B cell (primary cell): ENCODE results near the gene AKT3. TPM values are rescaled to one million over a fixed set of nuclear protein-coding genes. Genes with fewer than 3 reads are reported as not detected.

Experiments used
- ATAC-seq: fragments of 200-7000 bp; cut with Tn5 transposase; one replicate; pipeline ENCODE4 v1.10.0; 2021; ENCODE audit warnings: low read depth, mild to moderate bottlenecking, moderate number of reproducible peaks, moderate library complexity
- CTCF ChIA-PET: fragments of 350-600 bp; sonication (Branson Sonifier 250); formaldehyde crosslinking; loops from one replicate; lab custom pipeline; 2021; ENCODE audit warnings: antibody characterized with exemption, inconsistent platforms; lab: Charles Lee
- POLR2A ChIA-PET: fragments of 350-600 bp; sonication (Branson Sonifier 250); formaldehyde crosslinking; loops from one replicate; lab custom pipeline; 2021; ENCODE audit warnings: antibody characterized with exemption; lab: Charles Lee
- DNase-seq: peaks from one replicate; pipeline ENCODE4 v3.0.0; 2013
- H2AFZ ChIP-seq: 2 replicates; pipeline ENCODE4 v1.6.1; 2012; ENCODE audit warnings: mild to moderate bottlenecking, low read depth, low read length; ENCODE audit not compliant: insufficient read depth, poor library complexity, severe bottlenecking
- H3K27ac ChIP-seq, 2 donors: 1 replicate in 1 of 2; 2 replicates in 1 of 2; pipeline ENCODE4 v1.5.1; 2012 to 2013; ENCODE audit warnings: low read length in 2 of 2, mild to moderate bottlenecking in 2 of 2, moderate library complexity in 1 of 2
- H3K27me3 ChIP-seq, 4 experiments: fragments of 200-600 bp in 1 of 4; sonication (generic) in 1 of 4; replicated peaks in 1 of 4; 1 replicate in 2 of 4; 2 replicates in 2 of 4; pipeline versions ENCODE4 v1.6.1 to v1.7.0; 2013 to 2016; ENCODE audit warnings: low read length in 3 of 4, mild to moderate bottlenecking in 2 of 4, mixed read lengths in 1 of 4, moderate library complexity in 1 of 4; ENCODE audit not compliant: insufficient read depth in 4 of 4, control insufficient read depth in 3 of 4; ENCODE audit errors: control extremely low read depth in 1 of 4
- H3K36me3 ChIP-seq, 2 experiments: replicated peaks in 1 of 2; 1 replicate in 1 of 2; 2 replicates in 1 of 2; pipeline versions ENCODE4 v1.6.1 to v1.7.1; 2013; ENCODE audit warnings: low read length in 1 of 2; ENCODE audit not compliant: insufficient read depth in 2 of 2, control insufficient read depth in 1 of 2; ENCODE audit errors: control extremely low read depth in 1 of 2, extremely low read depth in 1 of 2
- H3K4me1 ChIP-seq, 2 donors: fragments of 200-600 bp in 1 of 2; sonication (generic) in 1 of 2; 1 replicate in 1 of 2; 2 replicates in 1 of 2; pipeline versions ENCODE4 v1.5.1 to v1.6.1; 2013 to 2017; ENCODE audit warnings: low read length in 2 of 2; ENCODE audit not compliant: control insufficient read depth in 2 of 2, insufficient read depth in 2 of 2
- H3K4me2 ChIP-seq: replicated peaks from 2 replicates; pipeline ENCODE3; 2012; ENCODE audit warnings: mild to moderate bottlenecking, low read depth, low read length; ENCODE audit not compliant: poor library complexity, severe bottlenecking
- H3K4me3 ChIP-seq, 5 experiments: fragments of 200-600 bp in 1 of 5; sonication (generic) in 1 of 5; 1 replicate in 3 of 5; 2 replicates in 2 of 5; pipeline versions ENCODE4 v1.5.1 to v1.7.0; 2011 to 2016; ENCODE audit warnings: low read length in 4 of 5, mild to moderate bottlenecking in 4 of 5, low read depth in 2 of 5, control low read depth in 1 of 5, moderate library complexity in 1 of 5; ENCODE audit not compliant: insufficient read depth in 1 of 5; ENCODE audit errors: control extremely low read depth in 1 of 5, extremely low read depth in 1 of 5
- H3K79me2 ChIP-seq: fragments of 200-600 bp; sonication (generic); one replicate; pipeline ENCODE4 v1.6.0; 2016; ENCODE audit warnings: low read length; ENCODE audit not compliant: control insufficient read depth, insufficient read depth
- H3K9ac ChIP-seq: fragments of 200-600 bp; sonication (generic); 2 replicates; pipeline ENCODE4 v1.6.1; 2017; ENCODE audit warnings: mild to moderate bottlenecking, low read length, moderate library complexity
- H3K9me3 ChIP-seq, 3 donors: one replicate each; pipeline versions ENCODE4 v1.6.1 to v1.7.1; 2013; ENCODE audit warnings: low read length in 2 of 3; ENCODE audit not compliant: control insufficient read depth in 2 of 3, insufficient read depth in 1 of 3; ENCODE audit errors: control extremely low read depth in 1 of 3
- H4K20me1 ChIP-seq: 2 replicates; pipeline ENCODE4 v1.6.0; 2012; ENCODE audit warnings: mild to moderate bottlenecking, low read length; ENCODE audit not compliant: insufficient read depth, control insufficient read depth, poor library complexity, severe bottlenecking
- H3K27ac Mint-ChIP-seq: one replicate; pipeline ENCODE4 v1.8.0; 2021; ENCODE audit warnings: mixed read lengths
- H3K27me3 Mint-ChIP-seq: one replicate; pipeline ENCODE4 v1.8.0; 2021; ENCODE audit warnings: mixed read lengths
- H3K4me1 Mint-ChIP-seq: one replicate; pipeline ENCODE4 v1.8.0; 2021; ENCODE audit warnings: mixed read lengths
- H3K4me3 Mint-ChIP-seq: one replicate; pipeline ENCODE4 v1.8.0; 2021; ENCODE audit warnings: mixed read lengths
- H3K9me3 Mint-ChIP-seq: one replicate; pipeline ENCODE4 v1.8.0; 2022; ENCODE audit warnings: mixed read lengths; ENCODE audit not compliant: insufficient read depth
- EZH2 ChIP-seq: IDR thresholded peaks from 2 replicates; pipeline ENCODE4 v1.6.1; 2012; ENCODE audit warnings: borderline replicate concordance, low read depth, mild to moderate bottlenecking, moderate library complexity, low read length; ENCODE audit not compliant: insufficient read depth, poor library complexity, severe bottlenecking
- WGBS: methylation state at CpG from one replicate; pipeline ENCODE4 v1.1.5; 2013; ENCODE audit warnings: missing lambda C conversion rate; ENCODE audit not compliant: insufficient coverage; 5-methylcytosine and 5-hydroxymethylcytosine counted together
- intact Hi-C: fragments of 100-400 bp; cut with micrococcal nuclease; formaldehyde crosslinking; loops from one replicate; pipeline ENCODE4 v1.10.0; 2022
- polyA plus RNA-seq: library from polyadenylated mRNA; depleted of rRNA; stranded (reverse); fragments of >200 nt; gene quantifications from 2 replicates; pipeline ENCODE4 v1.2.3, GENCODE V29; 2012
- total RNA-seq, 2 donors: library from RNA; stranded (reverse); fragments of 120-200 nt in 1 of 2; gene quantifications; 1 replicate in 1 of 2; 2 replicates in 1 of 2; pipeline versions ENCODE4 v1.2.3 to v1.2.4, GENCODE V29; 2013 to 2022
- TF ChIP-seq, protein P1 (sequence below): fragments of 200-600 bp; IDR thresholded peaks from one replicate; pipeline ENCODE4 v1.8.0; 2022; ENCODE audit warnings: antibody characterized with exemption, mild to moderate bottlenecking

AKT3 gene
- total and polyA plus RNA-seq, 2 donors (not counting 1 experiment from before 2014, with no cell fraction given): 4.4 to 148 TPM

DNA sequence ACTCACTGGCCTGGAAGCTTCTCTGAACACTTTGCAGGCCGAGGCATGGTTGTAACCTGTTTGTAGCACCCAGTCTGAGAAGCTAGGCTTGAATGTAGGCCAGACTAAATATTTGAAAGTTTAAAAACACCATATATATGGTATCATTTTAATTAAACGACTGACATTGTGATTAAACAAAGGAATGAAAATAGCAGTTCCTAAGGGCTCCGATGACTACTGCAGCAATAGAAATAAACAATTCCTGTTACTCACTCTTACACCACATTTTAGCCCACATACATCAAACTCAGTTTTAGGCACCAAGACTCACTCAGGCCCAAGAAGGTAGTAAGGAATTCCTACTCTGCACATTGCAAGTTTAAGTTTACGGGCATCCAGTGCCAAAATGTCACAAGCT lies 281.2 kb downstream of the AKT3 start:
- no peak overlapping the region for H2AFZ ChIP-seq
- H3K4me2 ChIP-seq: no peak overlapping the region
- Mint-ChIP-seq H3K4me1 (peaks cover 2% of the 10 kb centered on the region), H3K4me3 (no peak overlapping the region), H3K27me3 (no peaks in the 10 kb centered on the region), H3K27ac (no peak overlapping the region), H3K9me3 (no peaks in the 10 kb centered on the region)
- no peaks in the 10 kb centered on the region for H4K20me1 ChIP-seq
- no peaks in the 10 kb centered on the region for H3K27me3 ChIP-seq
- intact Hi-C loops: no loop called here
- no peak overlapping the region for H3K4me3 ChIP-seq
- H3K4me1 ChIP-seq: no peaks in the 10 kb centered on the region
- TF ChIP-seq, protein P1, sequence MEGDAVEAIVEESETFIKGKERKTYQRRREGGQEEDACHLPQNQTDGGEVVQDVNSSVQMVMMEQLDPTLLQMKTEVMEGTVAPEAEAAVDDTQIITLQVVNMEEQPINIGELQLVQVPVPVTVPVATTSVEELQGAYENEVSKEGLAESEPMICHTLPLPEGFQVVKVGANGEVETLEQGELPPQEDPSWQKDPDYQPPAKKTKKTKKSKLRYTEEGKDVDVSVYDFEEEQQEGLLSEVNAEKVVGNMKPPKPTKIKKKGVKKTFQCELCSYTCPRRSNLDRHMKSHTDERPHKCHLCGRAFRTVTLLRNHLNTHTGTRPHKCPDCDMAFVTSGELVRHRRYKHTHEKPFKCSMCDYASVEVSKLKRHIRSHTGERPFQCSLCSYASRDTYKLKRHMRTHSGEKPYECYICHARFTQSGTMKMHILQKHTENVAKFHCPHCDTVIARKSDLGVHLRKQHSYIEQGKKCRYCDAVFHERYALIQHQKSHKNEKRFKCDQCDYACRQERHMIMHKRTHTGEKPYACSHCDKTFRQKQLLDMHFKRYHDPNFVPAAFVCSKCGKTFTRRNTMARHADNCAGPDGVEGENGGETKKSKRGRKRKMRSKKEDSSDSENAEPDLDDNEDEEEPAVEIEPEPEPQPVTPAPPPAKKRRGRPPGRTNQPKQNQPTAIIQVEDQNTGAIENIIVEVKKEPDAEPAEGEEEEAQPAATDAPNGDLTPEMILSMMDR: no peak
- no peak for TF ChIP-seq EZH2
- WGBS: 100% methylated on average over 1 of the region's 4 CpGs
- ATAC-seq (no peak), DNase-seq (no peak)
- POLR2A ChIA-PET: no interaction called here
- no peak overlapping the region for H3K27ac ChIP-seq
- CTCF ChIA-PET: no interaction called here
- H3K9me3 ChIP-seq: no peaks in the 10 kb centered on the region
- H3K36me3 ChIP-seq: peaks cover 0 to 2% of the 10 kb centered on the region in 2 experiments
- no peaks in the 10 kb centered on the region for H3K79me2 ChIP-seq
- no peak overlapping the region for H3K9ac ChIP-seq

DNA sequence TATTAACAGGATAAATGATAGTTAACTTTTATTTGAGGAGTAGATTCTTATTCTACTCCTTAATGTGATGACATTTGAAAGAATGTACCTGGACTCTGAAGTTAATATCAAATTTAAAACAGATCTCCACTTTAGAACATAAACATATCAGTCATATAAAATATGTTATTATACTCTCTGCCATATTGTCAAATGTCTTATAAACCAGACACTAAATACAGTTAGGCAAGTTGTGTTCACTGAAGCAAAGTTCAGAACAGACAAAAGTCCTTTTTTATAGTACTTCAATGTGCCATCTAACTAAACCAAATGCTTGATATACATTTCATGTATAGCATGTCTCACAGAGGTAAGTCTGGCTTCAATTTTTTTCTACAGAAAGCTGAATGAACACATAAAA lies 285.2 kb downstream of the AKT3 start:
- H3K4me3 Mint-ChIP-seq: no peak overlapping the region
- H3K4me2 ChIP-seq: no peak overlapping the region
- no peaks in the 10 kb centered on the region for H3K9me3 ChIP-seq
- DNase-seq: no peak
- peaks cover 2% of the 10 kb centered on the region for H3K4me1 Mint-ChIP-seq
- no peaks in the 10 kb centered on the region for H3K4me1 ChIP-seq
- no peak overlapping the region for H3K9ac ChIP-seq
- intact Hi-C loops: no loop called here
- no peaks in the 10 kb centered on the region for H4K20me1 ChIP-seq
- H3K27ac Mint-ChIP-seq: no peak overlapping the region
- no peak for ATAC-seq
- peaks cover 7 to 18% of the 10 kb centered on the region in 2 experiments for H3K36me3 ChIP-seq
- H3K4me3 ChIP-seq: no peak overlapping the region
- CTCF ChIA-PET: interaction anchor here (0.7 kb wide), 1 partner anchor 734 kb away, joined by 3 read pairs; no protein-coding TSS in a partner anchor
- no peaks in the 10 kb centered on the region for H3K79me2 ChIP-seq
- H2AFZ ChIP-seq: no peak overlapping the region
- POLR2A ChIA-PET: no interaction called here
- no peaks in the 10 kb centered on the region for H3K27me3 ChIP-seq
- TF ChIP-seq, protein P1: no peak
- no peak for TF ChIP-seq EZH2
- H3K9me3 Mint-ChIP-seq: no peaks in the 10 kb centered on the region
- H3K27me3 Mint-ChIP-seq: no peaks in the 10 kb centered on the region
- no peak overlapping the region for H3K27ac ChIP-seq
